Anterior cingulate cortex (tissue), 58 donors: ENCODE measurements around the gene GNA14.
A peak's percentile ranks its signal among the peaks of the same experiment; 100 is the strongest.
"Not testable (repeated sequence)": the region's sequence is repeated elsewhere in the genome, so short reads cannot be mapped to it uniquely, and the experiment has no call there.

Source experiments
- DNase-seq, 58 donors: peaks; one replicate each; lab custom pipeline; 2025; lab: John Stamatoyannopoulos, UW

GNA14 gene

GRCh38 chr9:77593528-77593927, 54.6 kb downstream of the GNA14 start:
- DNase-seq: no peak

DNA sequence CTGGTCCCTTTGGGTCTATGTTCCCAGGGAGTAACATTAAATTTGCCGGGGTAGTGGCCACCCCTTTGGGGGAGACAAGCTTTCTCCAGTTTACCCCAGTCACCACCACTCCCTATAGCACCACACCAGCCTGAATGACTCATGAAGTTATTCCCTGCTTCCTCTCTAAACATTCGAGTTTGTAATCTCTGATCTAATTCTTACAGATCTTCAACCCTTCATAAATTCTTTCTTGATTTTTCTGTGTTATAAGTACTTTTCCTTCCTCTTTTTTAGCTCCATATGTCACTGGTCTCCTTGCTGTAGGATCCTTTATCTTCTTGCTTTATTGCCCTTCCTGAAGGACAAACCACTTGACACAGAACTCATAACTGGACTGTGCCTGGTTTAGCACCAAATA, 55.6 kb downstream of the GNA14 start:
- no peak for DNase-seq

GRCh38 chr9:77589046-77589795, 58.9 kb downstream of the GNA14 start:
- DNase-seq: no peak

GRCh38 chr9:77588271-77588937, 59.7 kb downstream of the GNA14 start:
- DNase-seq: peak in 9 of 58 donors; percentile 3 to 52 (median 20)

GRCh38 chr9:77587851-77588250, 60.3 kb downstream of the GNA14 start:
- no peak for DNase-seq

DNA sequence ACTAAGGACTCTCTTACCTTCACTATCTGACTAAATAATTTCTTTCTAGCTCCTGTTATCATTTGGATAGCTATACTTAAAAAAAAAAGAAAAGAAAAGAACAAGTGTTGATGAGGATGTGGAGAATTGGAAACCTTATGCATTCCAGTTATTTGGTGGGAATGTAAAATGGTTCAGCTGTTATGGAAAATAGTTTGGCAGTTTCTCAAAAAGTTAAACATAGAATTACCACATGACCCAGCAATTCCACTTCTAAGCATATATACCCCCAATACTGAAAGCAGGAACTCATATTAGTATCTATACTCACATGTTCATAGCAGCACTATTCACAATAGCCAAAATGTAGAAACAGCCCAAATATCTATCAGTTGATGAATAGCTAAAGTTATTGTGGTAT, 61.1 kb downstream of the GNA14 start:
- DNase-seq: no peak

DNA sequence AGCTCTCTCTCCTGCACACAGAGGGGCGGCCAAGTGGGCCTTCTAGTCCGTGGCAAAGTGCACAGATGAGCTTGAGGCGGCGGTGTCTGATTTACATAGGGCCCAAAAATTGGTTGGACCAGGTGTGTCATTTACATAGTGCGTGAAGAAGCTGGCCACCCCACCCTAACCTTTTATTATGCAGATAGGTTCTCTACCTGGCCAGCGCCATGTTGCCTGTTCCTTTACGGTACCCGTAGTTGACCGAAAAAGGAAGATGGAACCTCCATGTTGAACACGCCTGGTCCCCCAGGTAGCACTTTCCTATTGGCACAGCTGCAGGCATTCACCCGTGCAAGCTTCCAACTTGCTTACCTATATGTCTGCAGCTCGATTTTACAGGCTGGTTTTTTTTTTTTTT, 61.5 kb downstream of the GNA14 start:
- DNase-seq: no peak

DNA sequence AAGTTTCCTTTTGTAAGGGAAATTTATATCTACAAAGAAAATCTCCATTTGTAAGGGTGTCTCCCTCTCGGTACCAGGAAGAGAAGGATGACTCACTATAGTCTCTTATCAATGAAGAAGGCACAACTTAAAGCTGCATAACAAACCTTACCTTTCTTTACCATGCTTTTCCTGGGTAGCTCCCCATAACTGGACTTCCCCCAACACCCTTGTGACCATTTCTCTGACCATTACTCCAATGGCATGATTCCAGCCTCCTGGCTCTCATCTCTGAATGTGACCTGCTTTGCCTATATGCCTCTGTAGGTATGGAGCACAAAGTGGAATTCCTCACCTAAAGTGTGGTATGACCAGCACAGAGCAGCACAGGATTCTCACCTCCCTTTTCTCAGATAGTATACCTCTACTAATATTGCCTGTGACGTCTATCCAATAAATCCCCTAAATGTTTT, 62.8 kb downstream of the GNA14 start:
- DNase-seq: no peak

DNA sequence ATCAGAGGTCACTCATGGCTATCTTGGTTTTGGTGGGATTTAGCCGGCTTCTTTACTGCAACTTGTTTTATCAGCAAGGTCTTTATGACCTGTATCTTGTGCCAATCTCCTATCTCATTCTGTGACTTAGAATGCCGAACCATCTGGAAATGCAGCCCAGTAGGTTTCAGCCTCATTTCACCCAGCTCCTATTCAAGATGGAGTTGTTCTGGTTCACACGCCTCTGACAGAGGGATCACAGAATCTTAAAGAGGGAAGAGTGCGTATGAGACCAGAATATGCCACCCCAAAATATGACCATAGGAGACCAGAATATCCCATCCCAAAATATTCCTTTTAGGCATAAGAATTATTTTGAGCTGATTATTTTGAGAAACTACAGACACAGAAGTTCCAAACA, 63.2 kb downstream of the GNA14 start:
- DNase-seq: not testable (repeated sequence)

GRCh38 chr9:77582961-77583576, 65.1 kb downstream of the GNA14 start:
- DNase-seq: no peak

- DNase-seq: no peak
Measured at GRCh38 chr9:77582525-77582924, 65.6 kb downstream of the GNA14 start.

GRCh38 chr9:77575785-77576184, 72.3 kb downstream of the GNA14 start:
- no peak for DNase-seq

DNA sequence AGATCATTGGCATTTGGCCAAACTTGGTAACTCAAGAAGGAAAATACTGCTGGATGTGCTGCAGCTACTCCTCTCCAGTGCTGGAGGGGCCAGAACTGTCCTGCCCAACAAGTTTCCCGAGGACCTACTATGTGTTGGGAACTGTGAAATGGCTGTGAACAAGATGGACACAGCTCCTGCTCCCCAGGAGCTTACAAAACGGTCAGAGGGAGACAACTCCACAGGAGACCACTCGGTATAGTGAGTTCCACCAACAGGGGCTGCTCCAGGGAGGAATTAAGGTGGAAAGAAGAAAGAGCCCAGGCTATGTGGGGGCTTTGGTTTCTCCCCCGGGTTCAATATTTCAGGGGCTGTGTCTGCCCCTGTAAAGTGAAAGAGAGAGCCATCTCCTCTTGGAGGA, 78.8 kb downstream of the GNA14 start:
- DNase-seq: no peak

GRCh38 chr9:77563174-77563573, 84.9 kb downstream of the GNA14 start:
- no peak for DNase-seq

- DNase-seq: no peak
Measured at GRCh38 chr9:77562019-77562748, 85.9 kb downstream of the GNA14 start.

GRCh38 chr9:77561331-77562018, 86.6 kb downstream of the GNA14 start:
- no peak for DNase-seq

- DNase-seq: peak in 1 of 58 donors; percentile 6
Measured at GRCh38 chr9:77556396-77556795, 91.7 kb downstream of the GNA14 start.

- peak in 1 of 58 donors; percentile 35 for DNase-seq
Measured at GRCh38 chr9:77554586-77555105, 93.5 kb downstream of the GNA14 start.

DNA sequence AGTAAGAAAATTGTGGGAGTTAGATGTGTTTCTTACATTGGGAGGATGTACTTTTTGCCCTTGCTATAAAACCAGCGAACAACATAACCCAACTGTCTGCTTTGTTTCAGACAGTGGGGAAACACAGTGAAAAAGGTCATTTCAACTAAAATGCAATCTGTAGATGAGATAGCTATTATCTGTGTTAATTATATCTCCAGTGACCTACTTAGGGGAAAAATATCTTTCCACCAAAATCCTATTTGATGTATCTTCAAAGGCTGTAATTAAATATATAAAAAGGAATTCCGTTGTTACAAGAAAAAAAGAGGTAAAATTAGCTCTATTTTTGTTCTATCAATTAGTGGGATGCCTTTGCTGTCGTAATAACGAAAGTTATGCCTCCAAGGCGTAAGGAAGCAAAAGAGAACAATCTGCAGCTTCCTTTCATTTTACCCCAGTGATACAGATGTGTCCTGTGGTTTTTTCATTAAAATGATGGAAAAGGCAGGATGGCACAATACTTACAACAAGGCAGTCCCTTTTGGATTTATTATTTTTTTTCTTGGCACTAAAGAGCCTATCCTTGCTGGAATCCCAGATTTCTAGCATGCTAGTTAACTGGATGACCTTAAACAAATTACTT, 100.9 kb downstream of the GNA14 start:
- DNase-seq: no peak
